Parathyroid adenoma (tissue), 2 donors: ENCODE results near the gene FMOD.

Experiments used
- H2AFZ ChIP-seq: fragments of 300-600 bp; sonication (generic); one replicate; pipeline ENCODE4 v1.7.0; 2017; ENCODE audit warnings: antibody characterized with exemption, mild to moderate bottlenecking
- H3K27ac ChIP-seq: fragments of 300-600 bp; sonication (generic); one replicate; pipeline ENCODE4 v1.7.0; 2017
- H3K27me3 ChIP-seq: fragments of 300-600 bp; sonication (generic); one replicate; pipeline ENCODE4 v1.7.0; 2017; ENCODE audit warnings: low read length; ENCODE audit not compliant: control insufficient read depth, insufficient read depth
- H3K36me3 ChIP-seq: fragments of 300-600 bp; sonication (generic); one replicate; pipeline ENCODE4 v1.7.0; 2017; ENCODE audit warnings: low read length; ENCODE audit not compliant: control insufficient read depth, insufficient read depth
- H3K4me1 ChIP-seq: fragments of 300-600 bp; sonication (generic); one replicate; pipeline ENCODE4 v1.7.0; 2017; ENCODE audit warnings: control low read depth
- H3K4me2 ChIP-seq: fragments of 300-600 bp; sonication (generic); one replicate; pipeline ENCODE4 v1.7.0; 2017; ENCODE audit warnings: low read length
- H3K4me3 ChIP-seq: fragments of 300-600 bp; sonication (generic); one replicate; pipeline ENCODE4 v1.7.0; 2017; ENCODE audit warnings: low read depth, low read length
- H3K79me2 ChIP-seq: fragments of 300-600 bp; sonication (generic); one replicate; pipeline ENCODE4 v1.7.0; 2017; ENCODE audit warnings: control low read depth
- H3K9ac ChIP-seq: fragments of 300-600 bp; sonication (generic); one replicate; pipeline ENCODE4 v1.7.0; 2017; ENCODE audit warnings: mild to moderate bottlenecking
- H3K9me3 ChIP-seq: fragments of 300-600 bp; sonication (generic); one replicate; pipeline ENCODE4 v1.7.0; 2017; ENCODE audit warnings: low read length; ENCODE audit not compliant: control insufficient read depth
- TF ChIP-seq, protein P1 (sequence below): fragments of 300-600 bp; sonication (generic); IDR thresholded peaks from one replicate; pipeline ENCODE4 v1.7.0; 2017; ENCODE audit warnings: antibody characterized with exemption, mild to moderate bottlenecking
- donor health status: primary hyperparathyroidism.

The FMOD gene

DNA sequence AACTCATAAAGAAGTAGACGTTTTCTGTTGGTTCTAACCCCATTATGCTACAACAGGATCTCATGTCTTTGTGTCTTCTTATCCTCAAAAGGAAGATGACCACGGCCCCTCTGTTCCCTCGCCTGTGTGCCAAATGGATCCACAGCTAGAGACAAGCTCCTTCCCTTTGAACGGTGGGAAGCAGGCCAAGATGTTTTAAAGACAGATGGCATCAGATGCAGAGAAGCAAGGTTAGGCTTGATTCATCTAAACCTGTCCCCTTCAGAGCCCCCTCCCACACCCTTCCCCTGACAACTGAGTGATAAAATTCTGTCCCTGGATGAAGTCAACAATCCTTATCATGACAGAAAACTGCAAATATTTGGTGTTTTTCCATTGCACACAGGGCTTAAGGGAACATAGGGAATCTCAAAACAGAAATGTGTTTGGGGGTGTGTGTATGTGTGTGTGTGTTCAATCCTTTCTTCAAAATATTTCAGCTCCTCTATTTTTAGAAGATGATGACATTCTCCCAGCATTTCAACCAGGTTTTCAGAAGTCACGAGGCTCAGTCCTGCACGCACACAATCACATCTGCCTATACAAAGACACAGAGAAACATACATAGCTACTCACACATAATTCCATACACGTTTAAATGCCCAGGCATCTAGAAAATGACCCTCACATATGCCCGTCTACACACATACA lies 27.8 kb upstream of the FMOD start:
- no peak overlapping the region for H2AFZ ChIP-seq
- H3K27me3 ChIP-seq = no peaks in the 10 kb centered on the region
- no peak overlapping the region for H3K27ac ChIP-seq
- H3K9ac ChIP-seq = no peak overlapping the region
- no peaks in the 10 kb centered on the region for H3K36me3 ChIP-seq
- H3K4me3 ChIP-seq = no peak overlapping the region
- H3K4me1 ChIP-seq = no peaks in the 10 kb centered on the region
- no peak overlapping the region for H3K4me2 ChIP-seq
- no peaks in the 10 kb centered on the region for H3K9me3 ChIP-seq
- H3K79me2 ChIP-seq = no peaks in the 10 kb centered on the region
- TF ChIP-seq, protein P1, sequence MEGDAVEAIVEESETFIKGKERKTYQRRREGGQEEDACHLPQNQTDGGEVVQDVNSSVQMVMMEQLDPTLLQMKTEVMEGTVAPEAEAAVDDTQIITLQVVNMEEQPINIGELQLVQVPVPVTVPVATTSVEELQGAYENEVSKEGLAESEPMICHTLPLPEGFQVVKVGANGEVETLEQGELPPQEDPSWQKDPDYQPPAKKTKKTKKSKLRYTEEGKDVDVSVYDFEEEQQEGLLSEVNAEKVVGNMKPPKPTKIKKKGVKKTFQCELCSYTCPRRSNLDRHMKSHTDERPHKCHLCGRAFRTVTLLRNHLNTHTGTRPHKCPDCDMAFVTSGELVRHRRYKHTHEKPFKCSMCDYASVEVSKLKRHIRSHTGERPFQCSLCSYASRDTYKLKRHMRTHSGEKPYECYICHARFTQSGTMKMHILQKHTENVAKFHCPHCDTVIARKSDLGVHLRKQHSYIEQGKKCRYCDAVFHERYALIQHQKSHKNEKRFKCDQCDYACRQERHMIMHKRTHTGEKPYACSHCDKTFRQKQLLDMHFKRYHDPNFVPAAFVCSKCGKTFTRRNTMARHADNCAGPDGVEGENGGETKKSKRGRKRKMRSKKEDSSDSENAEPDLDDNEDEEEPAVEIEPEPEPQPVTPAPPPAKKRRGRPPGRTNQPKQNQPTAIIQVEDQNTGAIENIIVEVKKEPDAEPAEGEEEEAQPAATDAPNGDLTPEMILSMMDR = no peak

DNA sequence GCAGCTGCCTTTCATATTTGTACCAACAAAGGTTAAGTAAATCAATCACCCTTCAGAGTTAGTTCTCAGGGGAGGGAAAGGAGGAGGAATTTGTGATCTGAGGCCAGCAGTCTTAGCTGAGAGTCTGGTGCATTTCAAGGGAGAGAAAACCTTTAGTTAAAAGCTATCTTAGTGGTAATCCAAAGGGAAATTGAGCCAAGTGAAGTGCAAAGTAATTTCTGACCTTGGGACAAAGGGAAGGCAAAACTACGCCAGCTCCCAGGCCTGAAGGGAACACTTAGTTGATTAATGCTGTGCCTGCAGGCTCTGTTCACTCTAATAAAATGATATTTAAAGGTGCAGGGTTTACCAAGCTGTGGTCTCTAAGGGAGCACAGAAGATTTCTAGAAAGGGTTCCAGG lies 23.1 kb upstream of the FMOD start:
- no peak overlapping the region for H3K9ac ChIP-seq
- no peaks in the 10 kb centered on the region for H3K36me3 ChIP-seq
- H3K4me2 ChIP-seq = no peak overlapping the region
- H3K4me1 ChIP-seq = no peaks in the 10 kb centered on the region
- no peaks in the 10 kb centered on the region for H3K9me3 ChIP-seq
- no peaks in the 10 kb centered on the region for H3K27me3 ChIP-seq
- no peaks in the 10 kb centered on the region for H3K79me2 ChIP-seq
- H3K27ac ChIP-seq = no peak overlapping the region
- no peak overlapping the region for H3K4me3 ChIP-seq
- no peak overlapping the region for H2AFZ ChIP-seq
- TF ChIP-seq, protein P1 = no peak

DNA sequence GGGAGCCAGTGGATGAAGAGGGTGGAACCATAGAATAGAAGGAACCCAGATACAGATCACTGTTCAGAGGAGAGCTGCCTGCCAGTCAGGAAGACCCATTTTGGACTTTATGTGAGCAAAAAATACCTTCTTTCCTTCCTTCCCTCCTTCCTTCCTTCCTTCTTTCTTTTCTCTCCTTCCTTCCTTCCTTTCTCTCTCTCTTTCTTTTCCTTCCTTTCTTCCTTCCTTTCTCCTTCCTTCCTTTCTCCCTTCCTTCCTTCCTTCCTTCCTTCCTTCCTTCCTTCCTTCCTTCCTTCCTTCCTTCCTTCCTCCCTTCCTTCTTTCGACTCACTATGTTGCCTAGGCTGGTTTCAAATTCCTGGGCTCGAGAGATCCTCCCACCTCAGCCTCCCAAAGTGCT lies 22.1 kb upstream of the FMOD start:
- no peaks in the 10 kb centered on the region for H3K9me3 ChIP-seq
- no peak overlapping the region for H3K4me3 ChIP-seq
- H3K4me2 ChIP-seq = no peak overlapping the region
- H3K36me3 ChIP-seq = no peaks in the 10 kb centered on the region
- no peaks in the 10 kb centered on the region for H3K27me3 ChIP-seq
- H3K4me1 ChIP-seq = no peaks in the 10 kb centered on the region
- no peaks in the 10 kb centered on the region for H3K79me2 ChIP-seq
- H2AFZ ChIP-seq = no peak overlapping the region
- TF ChIP-seq, protein P1 = no peak
- no peak overlapping the region for H3K27ac ChIP-seq
- H3K9ac ChIP-seq = no peak overlapping the region

DNA sequence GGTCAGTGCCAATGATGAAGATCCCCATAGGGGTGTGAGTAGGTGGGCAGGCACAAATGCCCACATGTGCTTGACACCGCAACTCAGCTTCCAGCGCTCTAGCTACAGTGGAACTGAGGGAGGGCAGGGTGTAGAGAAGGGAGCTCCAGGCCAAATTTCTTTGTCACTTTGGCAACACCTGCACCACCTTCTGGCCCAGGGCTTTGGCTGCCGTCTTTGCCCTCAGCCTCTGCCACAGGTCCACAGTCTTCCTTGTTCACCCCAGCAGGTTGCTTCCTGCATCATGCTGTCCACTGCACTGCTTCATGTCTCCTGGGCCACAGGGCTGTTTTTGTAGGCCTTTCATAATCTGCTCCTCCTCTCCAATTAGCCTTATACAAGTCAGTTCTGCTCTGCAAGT lies 20.4 kb upstream of the FMOD start:
- Histone ChIP-seq H3K4me1 (no peaks in the 10 kb centered on the region), H3K4me2 (no peak overlapping the region), H3K27me3 (no peaks in the 10 kb centered on the region), H3K9ac (no peak overlapping the region), H3K4me3 (no peak overlapping the region), H3K36me3 (no peaks in the 10 kb centered on the region), H3K9me3 (no peaks in the 10 kb centered on the region), H2AFZ (no peak overlapping the region), H3K79me2 (no peaks in the 10 kb centered on the region), H3K27ac (no peak overlapping the region)
- TF ChIP-seq, protein P1 = no peak

DNA sequence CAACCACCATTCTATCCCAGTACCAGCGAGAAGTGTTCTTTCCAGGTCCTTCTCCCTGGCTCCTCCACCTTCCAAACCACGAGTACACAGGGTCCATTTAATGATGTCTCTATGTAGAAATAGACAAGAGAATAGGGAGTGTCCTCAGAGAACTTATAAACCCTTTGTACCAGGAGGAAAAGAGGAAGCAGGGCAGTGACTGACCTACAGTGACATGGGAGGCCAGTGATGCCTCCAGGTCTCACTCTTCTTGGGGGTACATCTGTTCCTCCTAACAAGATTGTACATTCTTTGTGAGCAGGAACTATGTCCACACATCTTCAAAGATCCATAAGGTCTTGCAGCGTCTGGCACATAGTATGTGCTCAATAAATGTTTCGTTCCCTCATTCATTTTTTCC lies 18.7 kb upstream of the FMOD start:
- no peak overlapping the region for H3K27ac ChIP-seq
- no peaks in the 10 kb centered on the region for H3K4me1 ChIP-seq
- no peaks in the 10 kb centered on the region for H3K36me3 ChIP-seq
- no peaks in the 10 kb centered on the region for H3K79me2 ChIP-seq
- no peak overlapping the region for H3K4me2 ChIP-seq
- no peaks in the 10 kb centered on the region for H3K9me3 ChIP-seq
- H3K27me3 ChIP-seq = no peaks in the 10 kb centered on the region
- TF ChIP-seq, protein P1 = no peak
- no peak overlapping the region for H2AFZ ChIP-seq
- H3K4me3 ChIP-seq = no peak overlapping the region
- H3K9ac ChIP-seq = no peak overlapping the region
